Chondrocyte (in vitro differentiated cells): Measurements from ENCODE around the gene CTCFL. TPM values are rescaled to one million over a fixed set of nuclear protein-coding genes. Genes with fewer than 3 reads are reported as not detected.

Source experiments
- DNase-seq: peaks from one replicate; pipeline ENCODE4 v3.0.0; 2021; ENCODE audit warnings: mixed read lengths, low spot score
- H3K27ac Mint-ChIP-seq: one replicate; pipeline ENCODE4 v1.8.0; 2021; ENCODE audit warnings: mild to moderate bottlenecking, moderate library complexity, mixed read lengths; ENCODE audit not compliant: unreplicated experiment
- H3K27me3 Mint-ChIP-seq: 2 replicates; pipeline ENCODE4 v1.8.0; 2021; ENCODE audit warnings: low read depth, mixed read lengths
- H3K36me3 Mint-ChIP-seq: 2 replicates; pipeline ENCODE4 v1.8.0; 2021; ENCODE audit warnings: low read depth, mixed read lengths
- H3K4me1 Mint-ChIP-seq: 2 replicates; pipeline ENCODE4 v1.8.0; 2021; ENCODE audit warnings: low read depth, mild to moderate bottlenecking, mixed read lengths
- H3K4me3 Mint-ChIP-seq: one replicate; pipeline ENCODE4 v1.8.0; 2021; ENCODE audit warnings: mild to moderate bottlenecking, moderate library complexity, mixed read lengths; ENCODE audit not compliant: unreplicated experiment
- H3K9me3 Mint-ChIP-seq: 2 replicates; pipeline ENCODE4 v1.8.0; 2021; ENCODE audit warnings: low read depth, mixed read lengths
- CTCF ChIP-seq: fragments of 200-600 bp; sonication (generic); IDR thresholded peaks from 2 replicates; pipeline ENCODE4 v1.5.0; 2021; ENCODE audit warnings: antibody characterized with exemption, mild to moderate bottlenecking, moderate library complexity
- total RNA-seq: library from RNA; stranded (reverse); gene quantifications from 3 replicates; pipeline ENCODE4 v1.2.1, GENCODE V29; 2021

The CTCFL gene
- total RNA-seq, 1 donor from 2014 or later = not detected

- Mint-ChIP-seq H3K4me1 (peaks cover 6% of the 10 kb centered on the region), H3K36me3 (no peaks in the 10 kb centered on the region), H3K27me3 (peaks cover 45% of the 10 kb centered on the region), H3K27ac (no peak overlapping the region), H3K9me3 (no peaks in the 10 kb centered on the region), H3K4me3 (no peak overlapping the region)
- no peak for DNase-seq
- TF ChIP-seq CTCF = no peak
Observed at GRCh38 chr20:57570145-57570850, 45.4 kb upstream of the CTCFL start.

DNA sequence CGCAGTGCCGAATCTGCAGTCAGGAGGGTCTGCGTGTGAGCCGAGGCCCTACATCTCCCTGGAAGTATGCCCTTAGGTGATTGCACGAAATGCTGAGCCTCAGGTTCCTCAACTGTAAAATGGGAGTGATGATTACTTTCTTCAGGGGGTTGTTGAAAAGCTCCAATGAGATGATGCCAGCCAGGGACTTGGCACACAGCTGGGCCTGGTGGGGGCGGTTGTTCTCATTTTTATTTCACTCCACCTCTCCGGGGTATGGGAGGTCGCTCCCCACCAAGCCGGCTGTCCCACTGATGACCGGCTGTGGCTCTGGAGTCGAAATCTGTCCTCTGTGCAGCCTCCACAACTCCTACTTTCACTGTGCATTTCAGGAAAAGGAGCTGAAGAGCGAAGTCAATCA lies 44.0 kb upstream of the CTCFL start:
- H3K4me1 Mint-ChIP-seq = peaks cover 6% of the 10 kb centered on the region
- no peaks in the 10 kb centered on the region for H3K36me3 Mint-ChIP-seq
- no peak for DNase-seq
- H3K9me3 Mint-ChIP-seq = no peaks in the 10 kb centered on the region
- H3K4me3 Mint-ChIP-seq = no peak overlapping the region
- H3K27me3 Mint-ChIP-seq = peaks cover 48% of the 10 kb centered on the region
- no peak overlapping the region for H3K27ac Mint-ChIP-seq
- TF ChIP-seq CTCF = no peak

DNA sequence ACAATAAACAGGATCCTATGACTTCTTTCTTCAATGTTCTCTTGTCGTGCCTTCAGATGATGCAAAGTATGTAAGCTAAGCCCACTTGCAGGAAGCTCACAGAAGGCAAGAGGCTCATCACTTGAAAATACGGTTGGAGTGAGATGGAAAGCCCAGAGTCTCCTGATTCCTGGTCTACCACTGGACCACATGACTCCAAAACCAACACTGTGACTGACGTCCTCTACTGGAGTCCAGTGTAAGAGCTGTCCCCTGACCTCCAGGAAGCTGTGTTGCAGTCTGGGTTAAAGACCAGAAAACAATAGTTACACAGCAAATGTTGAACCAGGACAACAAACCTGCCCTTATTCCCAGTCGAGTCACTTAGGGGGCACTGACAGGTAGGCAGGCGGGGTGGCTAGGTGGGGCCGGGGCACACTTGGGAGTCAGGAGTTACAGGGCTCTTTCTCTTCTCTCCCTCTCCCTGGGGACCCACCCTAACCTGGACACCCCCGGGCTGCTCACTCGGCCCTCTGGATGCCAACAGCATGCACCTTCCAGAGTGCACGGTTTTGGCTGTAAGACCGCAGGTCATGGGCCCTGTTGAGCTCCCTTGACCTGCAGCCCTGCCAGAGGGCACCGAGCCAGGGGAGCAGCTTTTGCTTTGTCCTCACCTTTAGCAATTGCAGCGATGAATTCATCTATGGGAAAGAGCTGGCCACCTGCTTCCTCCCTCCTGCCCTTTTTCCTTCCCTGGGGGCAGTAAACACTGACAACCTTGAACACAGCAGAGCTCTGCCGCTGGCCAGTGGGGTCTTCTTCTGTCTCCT lies 43.4 kb upstream of the CTCFL start:
- no peak for DNase-seq
- Mint-ChIP-seq H3K4me3 (no peak overlapping the region), H3K9me3 (no peaks in the 10 kb centered on the region), H3K36me3 (no peaks in the 10 kb centered on the region), H3K27ac (no peak overlapping the region), H3K27me3 (peaks cover 43% of the 10 kb centered on the region), H3K4me1 (peaks cover 6% of the 10 kb centered on the region)
- no peak for TF ChIP-seq CTCF

- Mint-ChIP-seq H3K27me3 (peaks cover 38% of the 10 kb centered on the region), H3K4me3 (no peak overlapping the region), H3K36me3 (no peaks in the 10 kb centered on the region), H3K4me1 (peaks cover 6% of the 10 kb centered on the region), H3K27ac (no peak overlapping the region), H3K9me3 (no peaks in the 10 kb centered on the region)
- TF ChIP-seq CTCF = no peak
- no peak for DNase-seq
Observed at GRCh38 chr20:57567471-57568079, 42.6 kb upstream of the CTCFL start.

GRCh38 chr20:57566803-57567459 lies 42.0 kb upstream of the CTCFL start:
- peaks cover 6% of the 10 kb centered on the region for H3K4me1 Mint-ChIP-seq
- no peak overlapping the region for H3K27ac Mint-ChIP-seq
- H3K4me3 Mint-ChIP-seq = no peak overlapping the region
- peaks cover 37% of the 10 kb centered on the region for H3K27me3 Mint-ChIP-seq
- no peaks in the 10 kb centered on the region for H3K9me3 Mint-ChIP-seq
- no peaks in the 10 kb centered on the region for H3K36me3 Mint-ChIP-seq
- no peak for DNase-seq
- TF ChIP-seq CTCF = no peak
